ENCODE data around the gene ZNF669.
"Not testable (repeated sequence)": the region's sequence is repeated elsewhere in the genome, so short reads cannot be mapped to it uniquely, and the experiment has no call there.

ZNF669 gene

DNA sequence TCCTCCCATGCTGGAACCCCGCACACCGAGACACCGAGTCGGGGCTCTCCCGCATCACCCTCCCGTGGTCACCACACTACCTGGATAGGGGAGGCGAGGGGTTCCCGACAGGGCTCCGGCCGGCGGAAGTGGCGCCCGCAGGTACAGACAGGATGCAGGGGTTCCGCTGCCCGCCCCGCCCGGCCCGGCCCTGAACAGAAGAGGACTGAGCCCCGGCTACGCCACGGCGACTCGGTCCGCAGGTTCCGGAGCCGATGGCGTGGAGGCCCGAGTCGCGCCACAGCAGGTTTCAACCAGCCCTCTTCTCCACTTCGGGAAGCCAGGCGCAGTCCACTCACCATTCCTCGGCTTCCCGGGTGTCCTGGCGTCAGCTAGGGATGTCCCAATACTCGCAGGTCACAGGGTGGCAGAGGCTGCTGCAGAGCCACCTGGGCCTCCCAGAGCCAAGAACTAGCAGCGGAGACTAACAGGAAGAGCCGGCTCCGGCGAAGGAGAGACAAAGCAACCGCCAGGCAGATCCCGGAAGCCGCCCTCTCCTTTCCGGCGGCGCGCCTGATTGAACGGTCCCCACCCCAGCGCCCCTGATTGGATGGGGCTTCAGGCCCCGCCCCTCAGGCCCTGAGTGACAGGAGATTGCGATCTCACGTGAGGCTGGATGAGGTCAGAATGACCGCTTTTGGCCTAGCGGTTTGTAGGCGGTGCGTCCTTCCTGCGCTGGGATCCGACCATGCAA is at the start of gene ZNF669:
TSS of gene ZNF669 (minus strand) at position 498 of the 733 bp plus-strand sequence. CDS start at position 341, 157 bp downstream.
- peak; percentile 95 for DNase-seq

DNA sequence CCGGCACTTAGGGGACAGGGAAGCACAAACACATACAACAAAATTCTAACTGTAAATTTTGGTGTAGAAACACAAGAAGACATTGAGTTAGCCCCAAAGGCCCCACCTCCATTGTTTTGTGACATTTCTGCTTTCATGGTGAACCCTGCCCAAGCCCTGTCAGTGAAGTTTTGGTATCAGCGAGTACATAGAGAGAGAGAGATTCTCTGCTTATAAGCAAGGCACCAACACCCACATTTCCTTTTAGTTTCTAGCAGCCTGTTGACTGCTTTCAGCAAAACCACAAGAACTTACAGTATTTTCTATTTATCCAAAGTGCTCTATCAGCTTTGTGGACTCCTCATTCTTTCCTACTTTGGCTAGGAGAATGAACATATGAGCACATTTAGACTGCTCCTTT is 43.6 kb upstream of the ZNF669 start:
- no peak for DNase-seq

DNA sequence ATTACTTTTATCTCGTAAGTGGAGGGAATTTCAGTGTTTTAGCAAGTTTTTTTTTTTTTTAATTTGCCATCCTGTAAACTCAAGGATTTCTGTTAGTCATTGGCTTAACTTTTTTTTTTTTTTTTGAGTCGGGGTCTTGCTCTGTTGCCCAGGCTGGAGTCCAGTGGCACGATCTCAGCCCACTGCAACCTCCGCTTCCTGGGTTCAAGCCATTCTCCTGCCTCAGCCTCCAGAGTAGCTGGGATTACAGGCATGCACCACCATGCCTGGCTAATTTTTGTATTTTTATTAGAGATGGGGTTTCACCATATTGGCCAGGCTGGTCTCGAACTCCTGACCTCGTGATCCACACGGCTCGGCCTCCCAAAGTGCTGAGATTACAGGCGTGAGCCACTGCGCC is 43.0 kb upstream of the ZNF669 start:
- DNase-seq = not testable (repeated sequence)

DNA sequence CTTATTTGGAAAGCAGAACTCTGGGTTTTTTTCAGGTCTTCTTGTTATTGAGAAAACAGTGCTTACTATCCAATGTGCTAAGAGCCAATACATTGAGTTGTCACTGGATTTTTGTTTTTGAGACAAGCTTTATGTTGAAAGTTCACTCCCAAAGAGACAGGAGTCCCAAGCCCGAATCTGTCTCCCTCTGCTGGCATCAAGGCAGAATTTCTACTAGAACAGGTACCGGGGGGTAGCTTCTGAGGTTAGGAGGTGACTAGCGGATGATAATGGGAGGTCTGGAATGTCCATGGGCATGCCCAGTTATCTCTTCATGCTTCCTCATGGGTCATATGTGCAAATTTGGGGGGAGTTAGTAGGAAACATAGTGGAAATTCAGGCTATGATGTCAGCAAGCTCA is 42.5 kb upstream of the ZNF669 start:
- DNase-seq = no peak

DNA sequence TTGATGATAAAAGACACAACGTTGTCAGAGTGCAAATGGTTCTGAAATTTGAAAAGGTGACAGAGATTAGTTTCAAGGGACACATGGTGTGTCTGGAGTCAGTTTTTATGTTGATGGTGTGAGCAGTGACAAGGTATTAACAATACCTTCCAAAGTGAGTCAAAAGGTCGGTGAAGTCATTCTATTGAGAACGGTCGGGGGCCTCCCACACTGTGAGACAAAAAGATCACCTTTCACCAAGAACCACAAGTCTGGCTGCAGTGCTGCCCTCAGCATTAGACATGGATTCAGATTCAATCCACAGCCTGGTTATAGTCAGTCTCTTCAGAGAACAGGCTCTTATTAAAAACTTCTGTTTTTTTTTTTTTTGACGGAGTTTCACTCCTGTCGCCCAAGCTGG is 41.1 kb upstream of the ZNF669 start:
- DNase-seq = no peak

DNA sequence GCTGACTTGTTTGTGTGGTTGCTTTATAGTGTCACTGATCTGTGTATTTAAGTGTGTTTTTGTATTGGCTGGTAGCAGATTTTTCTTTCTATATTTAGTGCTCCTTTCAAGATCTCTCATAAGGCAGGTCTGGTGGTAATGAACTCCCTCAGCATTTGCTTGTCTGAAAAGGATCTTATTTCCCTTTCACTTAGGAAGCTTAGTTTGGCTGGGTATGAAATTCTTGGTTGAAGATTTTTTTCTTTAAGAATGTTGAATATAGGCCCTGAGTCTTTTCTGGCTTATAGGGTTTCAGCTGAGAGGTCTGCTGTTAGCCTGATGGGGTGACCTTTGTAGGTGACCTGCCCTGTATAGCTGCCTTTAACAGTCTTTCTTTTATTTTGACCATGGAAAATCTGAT is 35.4 kb upstream of the ZNF669 start:
- DNase-seq = not testable (repeated sequence)

DNA sequence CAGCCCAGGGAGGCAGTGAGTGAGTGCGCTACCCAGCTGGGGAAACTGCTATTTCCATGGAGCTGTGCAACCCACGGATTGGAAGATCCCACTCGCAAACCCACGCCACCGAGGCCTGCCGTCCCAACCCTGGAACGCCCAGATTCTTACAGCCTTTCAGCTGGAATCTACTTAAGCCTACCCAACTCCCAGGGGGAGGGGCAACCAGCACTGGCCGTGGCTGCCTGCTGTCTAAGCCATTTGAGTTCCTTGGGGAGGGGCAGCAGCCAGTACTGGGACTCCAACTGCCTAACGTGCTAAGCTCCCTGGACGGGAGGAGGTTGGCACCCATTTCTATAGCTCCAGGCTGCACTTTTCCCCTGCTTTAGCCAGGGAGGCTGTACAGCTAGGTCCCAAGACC is 27.1 kb upstream of the ZNF669 start:
- no peak for DNase-seq

DNA sequence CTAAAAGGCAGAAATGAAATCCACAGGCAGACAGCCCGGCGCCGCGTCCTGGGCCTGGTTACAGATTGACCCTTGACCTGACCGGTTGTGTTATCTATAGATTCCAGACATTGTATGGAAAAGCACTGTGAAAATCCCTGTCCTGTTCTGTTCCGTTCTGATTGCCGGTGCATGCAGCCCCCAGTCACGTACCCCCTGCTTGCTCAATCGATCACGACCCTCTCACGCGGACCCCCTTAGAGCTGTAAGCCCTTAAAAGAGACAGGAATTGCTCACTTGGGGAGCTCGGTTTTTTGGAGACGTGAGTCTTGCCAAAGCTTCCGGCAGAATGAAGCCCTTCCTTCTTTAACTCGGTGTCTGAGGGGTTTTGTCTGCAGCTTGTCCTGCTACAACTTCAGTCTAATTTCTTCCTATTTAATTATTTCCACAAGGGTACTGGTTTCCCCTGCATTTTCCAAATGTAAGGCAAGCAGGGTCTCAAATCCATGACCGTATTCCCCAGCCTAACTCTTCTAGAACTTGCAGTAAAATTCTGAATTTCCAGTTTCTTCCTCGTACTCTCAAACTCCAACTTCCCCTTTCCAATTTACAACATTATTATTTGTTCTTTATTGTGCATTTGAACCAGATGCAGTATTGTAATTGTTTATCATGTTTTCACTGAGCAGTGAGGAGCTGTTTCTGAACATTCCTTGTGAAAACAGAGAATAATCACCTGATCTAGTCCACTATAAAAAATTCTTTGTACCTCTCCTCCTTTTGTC is 23.5 kb upstream of the ZNF669 start:
- not testable (repeated sequence) for DNase-seq

DNA sequence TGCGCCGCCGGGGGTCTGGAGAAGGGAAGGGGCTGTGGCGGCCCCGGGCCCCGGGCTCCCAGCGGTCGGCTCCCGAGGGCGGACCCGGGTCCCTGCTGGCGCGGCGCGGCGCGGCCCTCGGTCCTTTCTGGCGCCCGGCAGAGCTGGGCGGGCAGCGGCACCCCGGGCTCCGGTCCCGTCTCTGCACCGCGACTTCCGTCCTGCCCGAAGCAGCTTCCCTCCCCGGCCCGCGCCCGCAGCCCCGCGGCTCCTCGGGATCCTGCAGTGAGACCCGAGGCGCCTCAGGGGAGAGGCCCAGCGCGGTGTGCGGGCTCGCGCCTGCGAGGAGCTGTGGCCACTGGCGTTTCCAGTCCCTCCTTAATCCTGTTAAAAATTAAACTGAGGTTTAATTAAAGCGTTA is 22.4 kb upstream of the ZNF669 start:
- not testable (repeated sequence) for DNase-seq

DNA sequence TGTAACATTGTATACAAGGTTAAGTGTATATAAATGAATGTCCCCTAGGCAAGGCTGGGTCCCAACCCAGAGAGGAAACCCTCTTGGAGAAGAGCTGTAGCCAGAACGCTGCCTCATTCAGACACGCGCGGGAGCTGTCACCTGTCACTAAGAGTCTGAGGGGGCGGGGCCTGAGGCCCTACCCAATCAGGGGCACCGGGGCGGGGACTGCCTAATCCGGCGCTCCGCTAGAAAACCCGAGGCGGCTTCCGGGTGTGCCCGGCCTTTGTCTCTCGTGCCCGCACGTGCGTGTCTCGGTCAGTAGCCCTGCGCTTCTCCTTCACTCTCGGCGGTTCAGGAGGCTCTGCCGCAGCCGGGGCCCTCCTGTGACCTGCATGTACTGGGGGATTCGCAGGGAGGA is 22.0 kb upstream of the ZNF669 start:
- not testable (repeated sequence) for DNase-seq

DNA sequence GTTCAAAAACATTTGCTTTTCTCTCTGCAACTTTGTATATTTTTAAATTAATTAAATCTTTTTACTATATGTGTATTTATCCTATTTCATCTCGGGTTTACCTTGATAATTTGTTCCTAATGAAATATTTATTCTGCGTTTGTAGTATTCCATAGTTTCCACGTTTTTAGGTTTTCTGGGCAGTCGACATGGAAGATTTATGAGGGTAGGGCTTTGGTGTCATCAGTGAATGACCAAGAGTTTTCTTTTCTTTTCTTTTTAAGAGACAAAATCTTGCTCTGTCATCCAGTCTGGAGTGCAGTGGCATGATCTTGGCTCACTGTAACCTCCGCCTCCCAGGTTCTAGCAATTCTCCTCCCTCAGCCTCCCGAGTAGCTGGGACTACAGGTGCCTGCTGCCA is 17.2 kb upstream of the ZNF669 start:
- no peak for DNase-seq

DNA sequence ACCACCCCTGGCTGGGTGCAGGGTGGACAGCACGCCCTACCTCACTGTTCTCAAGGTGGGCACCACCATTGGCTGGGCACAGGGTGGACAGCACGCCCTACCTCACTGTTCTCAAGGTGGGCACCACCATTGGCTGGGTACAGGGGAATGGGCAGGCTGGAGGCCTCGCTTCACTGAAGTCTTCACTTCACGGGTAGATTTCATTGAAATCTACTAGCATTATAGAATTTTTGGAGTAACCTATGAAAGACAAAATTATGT is 16.2 kb upstream of the ZNF669 start:
- not testable (repeated sequence) for DNase-seq

DNA sequence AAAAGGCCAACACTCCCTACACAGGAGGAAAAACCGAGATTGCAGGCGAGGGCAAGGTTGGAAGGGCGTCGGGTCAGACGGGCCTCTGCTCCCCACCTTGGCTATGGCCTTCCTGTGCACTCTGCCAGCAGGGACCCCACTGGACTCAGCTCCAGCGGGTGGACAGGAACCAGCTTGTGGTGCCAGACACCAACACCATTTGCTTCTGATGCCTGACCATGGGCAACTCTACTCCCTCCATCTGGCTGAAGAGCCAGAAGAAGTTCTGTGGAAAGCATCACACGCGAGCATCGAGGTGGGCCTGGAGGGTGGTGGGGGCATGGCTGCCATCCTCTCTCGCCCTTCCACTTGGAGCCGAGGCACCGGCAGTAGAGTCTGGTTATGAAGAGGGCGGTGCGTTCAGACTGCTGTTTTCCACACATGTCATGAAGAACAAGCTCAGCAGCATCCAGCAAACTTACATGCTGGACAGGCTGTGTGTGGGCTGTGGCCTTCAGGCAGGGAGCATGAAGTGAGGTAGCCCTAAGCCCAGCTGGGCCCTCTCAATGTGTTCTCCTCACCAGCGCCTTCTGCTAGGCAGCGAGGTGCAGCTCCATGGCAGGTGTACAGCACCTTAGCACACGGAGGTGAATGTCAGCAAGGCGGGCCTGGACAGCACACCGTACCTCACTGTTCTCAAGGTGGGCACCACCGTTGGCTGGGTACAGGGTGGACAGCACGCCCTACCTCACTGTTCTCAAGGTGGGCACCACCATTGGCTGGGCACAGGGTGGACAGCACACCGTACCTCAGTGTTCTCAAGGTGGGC is 15.6 kb upstream of the ZNF669 start:
- DNase-seq = no peak

DNA sequence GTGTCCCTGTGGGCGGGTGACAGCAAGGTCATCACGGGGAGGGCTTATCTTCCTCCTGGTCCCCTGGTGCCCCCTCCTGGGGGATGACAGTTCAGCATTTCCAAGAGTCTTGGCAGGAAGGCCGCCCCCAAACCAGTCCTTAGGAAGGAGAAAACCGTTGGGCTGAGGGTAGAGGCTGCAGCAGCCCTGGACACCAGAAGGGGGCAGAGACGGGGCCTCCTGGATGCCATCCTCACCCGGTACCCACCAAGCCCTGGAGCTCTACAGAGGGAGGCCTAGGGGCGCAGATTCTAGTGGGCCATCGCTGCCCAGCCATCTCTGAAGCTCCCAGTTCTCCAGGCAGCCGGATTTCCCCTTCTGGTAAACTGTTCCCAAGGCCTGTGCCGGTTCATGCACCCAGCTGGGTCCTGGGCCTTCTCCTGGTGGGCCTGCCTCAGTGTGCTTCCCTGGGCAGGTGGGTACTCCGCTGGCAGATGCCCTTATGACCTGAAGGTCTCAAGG is 14.8 kb upstream of the ZNF669 start:
- DNase-seq = peak; percentile 25

DNA sequence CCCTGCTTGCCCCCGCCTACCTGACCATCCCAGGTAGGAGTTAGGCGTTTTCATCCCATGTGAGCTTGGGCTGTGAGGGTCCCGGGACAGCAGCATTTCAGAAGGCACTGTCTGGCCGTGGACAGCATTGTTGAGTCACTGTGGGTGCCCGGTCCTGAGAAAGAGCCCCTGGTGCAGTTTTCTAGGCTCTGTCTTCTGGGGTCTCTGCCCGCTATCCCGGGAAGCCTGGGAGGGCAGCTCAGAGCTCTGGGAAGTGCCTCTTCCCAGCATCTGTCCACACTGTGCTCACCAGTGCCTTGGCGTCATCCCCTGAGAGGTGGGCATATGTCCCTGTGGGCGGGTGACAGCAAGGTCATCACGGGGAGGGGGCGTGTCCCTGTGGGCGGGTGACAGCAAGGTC is 11.4 kb upstream of the ZNF669 start:
- no peak for DNase-seq

DNA sequence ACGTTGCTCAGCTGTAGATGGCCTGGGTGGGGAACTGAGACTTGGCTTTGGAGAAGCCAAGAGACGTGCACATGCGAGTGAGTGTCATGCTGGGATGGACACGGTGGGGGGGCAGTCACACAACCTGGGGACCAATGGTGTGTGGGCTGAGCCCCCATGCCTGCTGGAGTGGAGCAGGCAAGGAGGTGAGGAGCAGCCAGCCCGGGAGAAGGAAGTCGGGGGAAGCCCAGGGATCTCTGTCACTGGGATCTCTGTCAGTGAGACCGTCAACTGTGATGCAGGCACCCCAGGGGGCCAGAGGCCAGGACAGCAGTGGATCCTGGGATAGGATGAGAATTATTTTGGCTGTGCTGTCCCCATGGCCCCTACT is 11.0 kb upstream of the ZNF669 start:
- no peak for DNase-seq

DNA sequence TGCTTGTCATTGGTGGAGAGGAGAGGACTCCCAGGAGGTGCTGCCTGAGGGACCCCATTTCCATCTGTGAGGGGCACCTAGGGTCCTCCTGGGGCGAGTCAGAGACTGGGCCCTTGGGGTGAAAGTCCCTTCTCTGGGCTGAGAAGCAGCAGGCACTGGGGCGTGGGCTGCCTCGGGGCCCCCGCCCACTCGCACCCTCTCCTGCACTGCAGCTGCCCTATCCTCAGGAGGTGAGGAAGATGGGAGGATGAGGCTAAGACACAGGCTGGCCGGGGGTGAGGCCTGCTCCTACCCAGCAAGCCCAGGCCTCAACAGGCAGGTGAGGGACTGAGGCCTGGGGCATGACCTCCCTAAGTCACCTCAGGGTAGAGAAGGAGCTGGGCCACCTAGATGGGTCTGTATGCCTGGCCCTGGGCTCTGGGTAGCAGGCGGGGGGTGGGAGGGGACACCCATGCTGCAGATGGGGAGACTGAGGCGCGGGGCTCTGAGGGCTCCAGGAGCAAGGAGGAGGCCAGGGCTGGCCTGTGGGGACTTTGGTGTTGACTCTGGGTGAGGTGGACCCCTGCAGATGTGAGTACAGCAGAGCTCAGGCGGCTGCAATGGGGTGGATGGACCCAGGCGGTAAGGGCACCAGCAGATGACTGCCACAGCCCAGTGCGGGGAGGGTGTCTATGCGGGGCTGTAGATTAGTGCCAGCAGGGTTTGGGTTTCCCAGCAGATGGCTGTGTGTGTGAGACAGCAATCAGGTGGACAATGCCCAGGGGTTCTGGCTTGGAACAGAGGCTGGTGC is 10.4 kb upstream of the ZNF669 start:
- no peak for DNase-seq

DNA sequence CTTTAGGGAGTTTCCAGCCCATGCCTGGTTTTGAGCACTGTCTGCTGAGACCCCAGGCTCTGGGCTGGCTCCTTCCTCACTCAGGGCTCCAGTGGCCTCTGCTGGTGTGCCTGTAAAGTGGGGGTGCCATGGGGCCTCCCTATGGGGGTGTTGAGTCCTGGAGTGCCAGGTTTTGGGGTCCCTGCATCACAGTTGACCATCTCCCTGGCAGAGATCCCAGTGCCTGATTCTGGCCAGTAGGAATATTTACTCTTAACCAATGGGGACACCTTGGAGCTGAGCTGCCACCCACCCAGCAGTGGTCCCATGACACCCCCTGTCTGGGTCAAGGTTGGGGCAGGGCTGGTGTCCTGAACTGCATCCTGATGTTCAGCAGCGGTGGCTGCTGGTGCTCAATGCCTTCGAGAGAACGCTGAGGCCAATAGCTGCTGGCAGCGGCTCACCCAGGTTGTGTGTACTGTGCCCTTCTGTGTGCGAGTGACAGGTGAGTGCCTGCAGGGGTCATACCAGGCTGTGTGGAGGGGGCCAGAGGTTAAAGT is 9.6 kb upstream of the ZNF669 start:
- DNase-seq = no peak

DNA sequence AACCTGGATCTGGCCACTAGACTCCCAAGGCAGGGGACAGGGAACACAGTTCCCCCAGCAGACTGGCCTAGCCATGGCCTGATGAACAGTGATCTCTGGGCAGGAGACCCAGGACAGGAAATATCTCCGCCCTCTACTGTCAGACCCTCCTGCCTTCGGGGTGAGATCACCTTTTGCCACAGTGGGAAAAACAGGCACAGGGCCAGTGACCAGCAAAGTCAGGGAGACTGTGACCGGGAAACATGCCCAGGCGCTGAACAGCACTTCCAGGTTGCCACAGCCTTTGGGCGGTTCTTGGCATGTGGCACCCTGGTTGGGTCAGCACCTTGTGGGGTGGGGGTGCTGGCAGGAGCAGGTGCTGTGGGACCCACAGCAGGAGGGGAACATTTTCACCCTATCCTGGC is 8.9 kb upstream of the ZNF669 start:
- no peak for DNase-seq

DNA sequence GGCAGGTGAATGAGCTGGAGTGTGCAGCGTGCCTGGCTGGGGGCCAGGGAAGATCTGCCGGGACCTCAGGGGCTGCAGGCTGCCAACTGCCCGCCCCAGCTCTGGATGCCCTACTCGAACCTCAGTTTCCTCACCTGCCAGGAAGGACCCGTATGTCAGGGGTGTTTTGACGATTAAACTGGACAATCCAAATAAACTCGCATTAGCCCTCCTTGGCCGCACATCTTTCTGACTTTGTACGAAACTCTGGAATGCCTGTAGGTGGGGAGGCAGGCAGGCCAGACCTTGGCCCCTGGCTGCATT is 8.3 kb upstream of the ZNF669 start:
- DNase-seq = no peak

DNA sequence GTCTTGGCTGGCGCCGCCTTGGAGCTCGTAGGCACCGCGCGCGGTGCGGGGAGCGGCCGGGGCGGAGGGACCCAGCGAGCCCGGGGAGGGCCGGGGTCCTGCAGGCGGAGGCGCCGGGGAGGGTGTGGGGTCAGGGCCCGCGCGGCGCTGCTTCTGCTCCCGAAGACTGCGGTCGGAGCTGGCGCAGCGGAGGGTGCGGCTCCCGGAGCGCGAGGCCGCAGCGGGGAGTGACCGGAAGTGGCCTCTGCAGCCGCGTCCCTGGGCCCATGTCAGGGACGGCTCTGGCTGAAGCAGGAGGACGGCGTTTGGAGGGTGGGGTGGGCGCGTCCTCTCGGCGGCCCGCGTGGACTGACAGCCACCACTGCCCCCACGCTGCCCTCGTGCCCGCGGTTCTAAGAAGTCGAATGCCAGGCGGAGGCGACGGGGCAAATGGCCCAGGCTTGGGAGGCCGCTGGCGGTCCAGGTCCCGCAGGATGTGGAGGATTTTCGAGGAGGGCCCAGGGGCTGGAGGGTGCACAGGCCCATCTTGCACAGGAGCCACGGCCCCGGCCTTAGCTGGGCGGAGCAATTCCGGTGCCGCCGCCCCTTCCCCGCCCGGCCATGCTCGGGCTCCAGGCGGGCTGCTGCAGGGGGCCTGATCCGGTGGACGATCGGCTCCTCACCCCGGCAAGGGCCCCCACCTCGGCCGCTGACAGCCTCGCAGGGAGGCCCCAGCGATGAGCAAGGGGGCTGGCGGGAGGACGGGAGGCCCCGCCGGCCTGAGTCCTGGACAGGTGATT is 7.7 kb upstream of the ZNF669 start:
- no peak for DNase-seq

DNA sequence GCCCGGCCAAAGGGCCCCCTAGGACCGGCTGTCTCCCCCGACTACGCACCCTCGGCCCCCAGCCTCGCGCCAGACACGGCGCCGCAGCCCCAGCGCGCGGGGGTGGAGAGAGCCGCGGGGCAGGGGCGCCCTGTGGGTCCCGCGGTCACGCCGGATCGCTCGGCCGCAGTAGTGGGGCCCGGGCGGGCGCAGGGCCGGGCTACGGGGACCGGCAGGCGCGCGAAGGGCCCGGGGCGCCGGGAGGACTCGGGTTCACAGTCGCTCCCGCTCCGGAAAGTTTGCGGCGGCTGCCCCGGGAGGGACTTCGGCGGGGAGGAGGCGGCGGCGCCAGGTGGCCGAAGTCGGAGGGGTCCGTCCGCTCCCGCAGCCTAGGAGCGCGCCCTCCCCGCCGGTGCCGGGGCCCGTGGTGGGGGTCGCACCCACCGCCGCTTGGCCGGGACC is 7.1 kb upstream of the ZNF669 start:
- no peak for DNase-seq
